Fibroblast of mammary gland (primary cell): ENCODE measurements around the gene SDCCAG8.
A peak's percentile ranks its signal among the peaks of the same experiment; 100 is the strongest.

Experiments
- DNase-seq: peaks from one replicate; pipeline ENCODE4 v3.0.0-alpha.2; 2010; ENCODE audit warnings: low read depth
- H3K4me3 ChIP-seq: 2 replicates; pipeline ENCODE4 v1.5.1; 2011; ENCODE audit warnings: low read depth, mild to moderate bottlenecking, low read length, moderate library complexity; ENCODE audit not compliant: control insufficient read depth
- TF ChIP-seq, protein P1 (sequence below): conservative IDR thresholded peaks from 2 replicates; pipeline ENCODE4 v1.5.1; 2011; ENCODE audit warnings: low read depth, low read length, inconsistent platforms; ENCODE audit not compliant: control insufficient read depth, insufficient read depth

Gene SDCCAG8

DNA sequence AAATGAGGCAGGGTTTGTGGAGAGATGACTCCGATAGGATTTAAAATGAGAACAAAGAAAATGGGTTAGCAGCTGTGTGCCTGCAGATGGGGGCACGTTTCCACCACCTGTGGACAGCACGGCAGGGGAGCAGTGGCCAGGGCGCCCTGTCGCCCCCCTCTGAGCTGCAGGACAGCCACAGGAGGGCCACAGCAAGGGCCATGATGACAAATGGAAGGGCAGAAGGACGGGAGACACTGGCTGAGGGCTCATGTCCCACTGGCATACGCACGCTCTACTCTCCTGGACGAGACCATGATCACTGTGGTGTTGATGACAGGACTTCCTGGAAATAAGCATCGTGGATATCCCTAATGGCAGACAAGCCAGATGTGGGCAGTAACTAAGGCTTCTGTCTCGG lies 241.0 kb downstream of the SDCCAG8 start:
- no peak for DNase-seq
- TF ChIP-seq, protein P1, sequence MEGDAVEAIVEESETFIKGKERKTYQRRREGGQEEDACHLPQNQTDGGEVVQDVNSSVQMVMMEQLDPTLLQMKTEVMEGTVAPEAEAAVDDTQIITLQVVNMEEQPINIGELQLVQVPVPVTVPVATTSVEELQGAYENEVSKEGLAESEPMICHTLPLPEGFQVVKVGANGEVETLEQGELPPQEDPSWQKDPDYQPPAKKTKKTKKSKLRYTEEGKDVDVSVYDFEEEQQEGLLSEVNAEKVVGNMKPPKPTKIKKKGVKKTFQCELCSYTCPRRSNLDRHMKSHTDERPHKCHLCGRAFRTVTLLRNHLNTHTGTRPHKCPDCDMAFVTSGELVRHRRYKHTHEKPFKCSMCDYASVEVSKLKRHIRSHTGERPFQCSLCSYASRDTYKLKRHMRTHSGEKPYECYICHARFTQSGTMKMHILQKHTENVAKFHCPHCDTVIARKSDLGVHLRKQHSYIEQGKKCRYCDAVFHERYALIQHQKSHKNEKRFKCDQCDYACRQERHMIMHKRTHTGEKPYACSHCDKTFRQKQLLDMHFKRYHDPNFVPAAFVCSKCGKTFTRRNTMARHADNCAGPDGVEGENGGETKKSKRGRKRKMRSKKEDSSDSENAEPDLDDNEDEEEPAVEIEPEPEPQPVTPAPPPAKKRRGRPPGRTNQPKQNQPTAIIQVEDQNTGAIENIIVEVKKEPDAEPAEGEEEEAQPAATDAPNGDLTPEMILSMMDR = no peak
- H3K4me3 ChIP-seq = no peak overlapping the region

DNA sequence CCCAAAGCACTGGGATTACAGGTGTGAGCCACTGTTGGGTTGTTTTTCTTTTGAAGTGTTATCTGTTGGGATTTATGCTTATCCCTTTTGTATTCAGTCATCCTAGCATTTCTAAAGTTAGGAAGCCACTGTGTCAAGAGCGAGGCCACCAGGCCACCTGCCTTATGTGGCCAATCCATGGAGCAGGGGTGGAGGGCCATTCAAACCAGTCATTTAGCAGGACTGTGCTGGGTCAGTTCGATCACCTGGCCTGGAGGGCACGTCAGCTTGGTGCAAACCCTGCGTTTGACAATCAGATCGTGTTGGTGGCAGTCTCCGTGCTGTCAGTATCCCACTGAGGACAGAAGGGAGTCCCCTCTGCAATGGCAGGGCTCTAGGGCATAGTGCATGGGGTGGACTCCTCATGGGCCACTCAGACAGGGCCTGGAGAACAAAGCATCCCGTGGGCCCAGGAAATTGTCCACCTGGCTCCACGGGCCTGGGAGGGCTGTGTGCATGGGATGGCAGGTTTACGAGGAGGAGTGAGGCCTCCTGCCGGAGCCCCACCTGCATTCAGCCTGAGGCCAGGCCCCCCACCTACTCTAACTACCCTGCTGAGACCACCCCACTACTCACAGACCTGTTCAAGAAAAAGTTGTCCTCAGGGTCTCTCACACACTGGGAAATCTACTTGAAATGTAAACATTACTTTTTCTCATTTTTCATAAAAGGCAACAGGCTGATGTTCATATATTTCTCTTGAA lies 242.3 kb downstream of the SDCCAG8 start:
- H3K4me3 ChIP-seq = no peak overlapping the region
- DNase-seq = no peak
- TF ChIP-seq, protein P1 = no peak

DNA sequence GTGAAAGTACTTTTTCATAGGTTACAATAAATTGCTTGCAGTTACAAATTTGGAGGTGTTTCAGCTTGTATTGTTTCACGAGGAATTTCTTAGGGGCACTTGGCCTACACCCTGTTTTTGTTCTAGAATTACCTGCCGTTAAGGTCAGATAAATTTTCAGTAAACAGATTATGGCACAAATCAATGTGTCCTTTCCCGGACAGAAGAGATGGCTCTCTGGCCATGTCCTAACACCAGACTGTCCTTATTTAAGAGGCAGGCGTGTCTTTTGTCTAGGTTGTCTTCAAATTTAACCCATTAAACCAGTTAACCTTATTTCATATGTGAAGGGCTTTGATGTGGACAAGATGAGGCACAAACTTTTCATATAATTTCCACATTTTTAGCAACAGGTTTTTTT lies 243.4 kb downstream of the SDCCAG8 start:
- H3K4me3 ChIP-seq = no peak overlapping the region
- TF ChIP-seq, protein P1 = no peak
- DNase-seq = no peak

DNA sequence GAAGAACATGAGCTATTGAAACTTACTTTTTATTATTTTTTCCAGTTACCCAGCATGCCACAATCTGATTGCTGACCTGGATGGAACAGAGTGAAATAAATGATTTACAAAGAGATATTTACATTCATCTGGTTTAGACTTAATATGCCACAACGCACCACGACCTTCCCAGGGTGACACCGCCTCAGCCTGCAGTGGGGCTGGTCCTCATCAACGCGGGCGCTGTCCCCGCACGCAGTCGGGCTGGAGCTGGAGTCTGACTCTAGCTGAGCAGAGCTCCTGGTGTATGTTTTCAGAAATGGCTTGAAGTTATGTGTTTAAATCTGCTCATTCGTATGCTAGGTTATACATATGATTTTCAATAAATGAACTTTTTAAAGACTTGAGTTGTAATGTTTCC lies 243.9 kb downstream of the SDCCAG8 start:
- DNase-seq = no peak
- H3K4me3 ChIP-seq = no peak overlapping the region
- TF ChIP-seq, protein P1 = no peak

DNA sequence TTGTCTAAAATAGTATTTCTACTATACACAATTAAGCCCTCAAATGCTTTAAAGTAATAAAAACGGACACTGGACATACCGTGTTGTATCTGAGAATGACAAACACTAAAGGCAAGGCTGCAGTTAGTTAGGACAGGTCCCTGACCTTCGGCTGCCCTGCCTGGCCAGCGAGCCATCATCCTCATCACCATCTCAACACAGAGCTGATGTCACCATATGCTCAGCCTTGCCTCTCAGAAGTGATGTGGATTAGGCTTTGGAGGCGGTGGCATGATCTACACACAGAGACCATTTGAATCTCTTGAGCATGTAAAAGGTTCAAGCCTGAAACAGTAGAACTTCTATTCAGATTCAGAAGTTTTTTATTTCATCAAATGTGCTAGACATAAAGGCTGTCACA lies 244.7 kb downstream of the SDCCAG8 start:
- DNase-seq = no peak
- TF ChIP-seq, protein P1 = no peak
- H3K4me3 ChIP-seq = no peak overlapping the region

DNA sequence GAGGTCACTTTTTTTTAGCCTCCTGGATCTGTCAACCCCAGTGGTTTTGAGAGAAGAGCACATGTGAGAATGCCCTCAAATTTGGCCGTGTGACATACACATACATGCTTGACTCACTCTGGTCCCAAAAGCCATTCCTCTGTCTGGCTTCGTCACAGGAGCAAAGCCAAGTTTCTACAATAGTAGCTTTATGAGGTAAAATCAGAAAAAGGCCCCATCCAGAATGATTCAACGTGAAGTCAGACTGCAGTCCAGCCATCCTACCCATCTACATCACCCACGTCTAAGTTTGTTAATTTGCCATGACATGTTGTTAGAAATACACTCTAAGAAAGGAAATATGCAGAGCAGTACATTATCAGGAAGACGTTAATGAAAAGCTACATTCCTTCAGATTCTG lies 245.2 kb downstream of the SDCCAG8 start:
- peak; percentile 92 for DNase-seq
- TF ChIP-seq, protein P1 = no peak
- H3K4me3 ChIP-seq = no peak overlapping the region
